RWPE2 (cell line): Measurements from ENCODE around the gene MEMO1.
"Not testable (repeated sequence)": the region's sequence is repeated elsewhere in the genome, so short reads cannot be mapped to it uniquely, and the experiment has no call there.

Experiments
- ATAC-seq: fragments of 200-7000 bp; cut with Tn5 transposase; 3 replicates; pipeline ENCODE4 v1.9.1; 2021; ENCODE audit warnings: low read depth
- DNase-seq: peaks from one replicate; pipeline ENCODE4 v3.0.0-alpha.2; 2020; ENCODE audit warnings: low spot score
- H3K27ac ChIP-seq: fragments of 450-650 bp; 2 replicates; pipeline ENCODE4 v1.5.1; 2017; ENCODE audit warnings: mild to moderate bottlenecking; ENCODE audit not compliant: poor library complexity, severe bottlenecking
- H3K27me3 ChIP-seq: fragments of 250-450 bp; sonication (Bioruptor Pico); 2 replicates; pipeline ENCODE4 v1.5.1; 2021; ENCODE audit warnings: mild to moderate bottlenecking, moderate library complexity; ENCODE audit not compliant: insufficient read depth, poor library complexity, severe bottlenecking
- H3K36me3 ChIP-seq: fragments of 250-450 bp; sonication (Bioruptor Pico); 2 replicates; pipeline ENCODE4 v1.5.1; 2020; ENCODE audit warnings: low read depth, mild to moderate bottlenecking, moderate library complexity
- H3K4me1 ChIP-seq: fragments of 250-450 bp; sonication (Bioruptor Pico); 2 replicates; pipeline ENCODE4 v1.5.1; 2021; ENCODE audit warnings: mild to moderate bottlenecking, moderate library complexity; ENCODE audit not compliant: insufficient read depth, poor library complexity, severe bottlenecking
- H3K4me3 ChIP-seq: fragments of 250-450 bp; sonication (Bioruptor Pico); 2 replicates; pipeline ENCODE4 v1.5.1; 2021; ENCODE audit warnings: mild to moderate bottlenecking, moderate library complexity; ENCODE audit not compliant: severe bottlenecking
- H3K9me3 ChIP-seq: fragments of 250-450 bp; sonication (Bioruptor Pico); 2 replicates; pipeline ENCODE4 v1.5.1; 2021; ENCODE audit warnings: mild to moderate bottlenecking, moderate library complexity; ENCODE audit not compliant: severe bottlenecking
- TF ChIP-seq, protein P1 (sequence below): fragments of 450-650 bp; IDR thresholded peaks from one replicate; pipeline ENCODE4 v1.5.1; 2017; ENCODE audit warnings: mild to moderate bottlenecking, moderate library complexity; ENCODE audit not compliant: poor library complexity, severe bottlenecking

MEMO1 gene

GRCh38 chr2:32010670-32011484, at the start of gene MEMO1:
Gene MEMO1, minus strand, starts transcription at chr2:32011008. Its CDS starts 761 bp downstream, at chr2:32010247.
- TF ChIP-seq, protein P1, sequence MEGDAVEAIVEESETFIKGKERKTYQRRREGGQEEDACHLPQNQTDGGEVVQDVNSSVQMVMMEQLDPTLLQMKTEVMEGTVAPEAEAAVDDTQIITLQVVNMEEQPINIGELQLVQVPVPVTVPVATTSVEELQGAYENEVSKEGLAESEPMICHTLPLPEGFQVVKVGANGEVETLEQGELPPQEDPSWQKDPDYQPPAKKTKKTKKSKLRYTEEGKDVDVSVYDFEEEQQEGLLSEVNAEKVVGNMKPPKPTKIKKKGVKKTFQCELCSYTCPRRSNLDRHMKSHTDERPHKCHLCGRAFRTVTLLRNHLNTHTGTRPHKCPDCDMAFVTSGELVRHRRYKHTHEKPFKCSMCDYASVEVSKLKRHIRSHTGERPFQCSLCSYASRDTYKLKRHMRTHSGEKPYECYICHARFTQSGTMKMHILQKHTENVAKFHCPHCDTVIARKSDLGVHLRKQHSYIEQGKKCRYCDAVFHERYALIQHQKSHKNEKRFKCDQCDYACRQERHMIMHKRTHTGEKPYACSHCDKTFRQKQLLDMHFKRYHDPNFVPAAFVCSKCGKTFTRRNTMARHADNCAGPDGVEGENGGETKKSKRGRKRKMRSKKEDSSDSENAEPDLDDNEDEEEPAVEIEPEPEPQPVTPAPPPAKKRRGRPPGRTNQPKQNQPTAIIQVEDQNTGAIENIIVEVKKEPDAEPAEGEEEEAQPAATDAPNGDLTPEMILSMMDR, result no peak
- ATAC-seq (peak; percentile 82), DNase-seq (peak; percentile 94)
- Histone ChIP-seq H3K27me3 (no peaks in the 10 kb centered on the region), H3K9me3 (no peaks in the 10 kb centered on the region), H3K4me3 (peak within 1 kb of the TSS; percentile 95), H3K4me1 (peaks cover 13% of the 10 kb centered on the region), H3K36me3 (no peaks in the 10 kb centered on the region), H3K27ac (peak within 1 kb of the TSS; percentile 82)

DNA sequence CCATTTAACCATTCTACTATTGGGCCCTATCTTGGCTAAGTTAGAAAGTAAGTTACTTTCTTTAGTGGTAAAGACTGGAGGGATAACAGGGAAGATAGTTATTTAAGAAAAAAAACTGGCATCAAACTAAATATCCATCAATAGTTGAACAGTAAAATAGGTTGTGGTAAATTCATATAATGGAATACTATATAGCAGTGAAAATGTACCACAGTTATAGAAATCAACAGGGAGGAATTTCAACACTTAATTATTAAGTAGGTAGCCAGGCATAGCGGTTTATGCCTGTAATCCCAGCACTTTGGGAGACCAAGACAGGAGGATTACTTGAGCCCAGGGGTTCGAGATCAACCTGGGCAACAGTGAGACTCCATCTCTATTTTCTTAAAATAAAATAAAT, 49.5 kb upstream of the MEMO1 start:
- DNase-seq (no peak), ATAC-seq (no peak)
- Histone ChIP-seq H3K27ac (no peak overlapping the region), H3K36me3 (no peaks in the 10 kb centered on the region), H3K4me3 (no peak overlapping the region), H3K9me3 (no peaks in the 10 kb centered on the region), H3K4me1 (peaks cover 4% of the 10 kb centered on the region), H3K27me3 (no peaks in the 10 kb centered on the region)
- TF ChIP-seq, protein P1, result no peak

DNA sequence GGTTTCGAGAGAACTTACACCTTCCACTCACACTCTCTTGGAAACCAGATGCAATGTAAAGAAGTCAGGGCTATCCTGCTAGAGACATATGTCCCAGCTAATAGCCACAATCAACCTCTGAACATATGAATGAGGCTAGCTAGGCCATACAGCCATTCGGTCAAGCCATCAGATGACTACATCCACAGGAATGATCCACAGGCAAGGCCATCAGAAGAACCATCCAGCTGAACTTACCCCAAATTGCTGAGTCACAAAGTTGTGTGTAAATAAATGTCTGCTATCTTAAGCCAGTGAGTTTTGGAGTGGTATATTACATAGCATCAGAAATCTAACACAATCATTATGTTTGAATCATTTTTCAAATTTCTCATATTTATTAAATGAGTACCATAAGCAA, 47.3 kb upstream of the MEMO1 start:
- DNase-seq, result no peak
- H3K4me1 ChIP-seq, result peaks cover 4% of the 10 kb centered on the region
- no peaks in the 10 kb centered on the region for H3K27me3 ChIP-seq
- H3K27ac ChIP-seq, result no peak overlapping the region
- H3K9me3 ChIP-seq, result no peaks in the 10 kb centered on the region
- TF ChIP-seq, protein P1, result no peak
- no peaks in the 10 kb centered on the region for H3K36me3 ChIP-seq
- H3K4me3 ChIP-seq, result no peak overlapping the region
- ATAC-seq, result no peak

DNA sequence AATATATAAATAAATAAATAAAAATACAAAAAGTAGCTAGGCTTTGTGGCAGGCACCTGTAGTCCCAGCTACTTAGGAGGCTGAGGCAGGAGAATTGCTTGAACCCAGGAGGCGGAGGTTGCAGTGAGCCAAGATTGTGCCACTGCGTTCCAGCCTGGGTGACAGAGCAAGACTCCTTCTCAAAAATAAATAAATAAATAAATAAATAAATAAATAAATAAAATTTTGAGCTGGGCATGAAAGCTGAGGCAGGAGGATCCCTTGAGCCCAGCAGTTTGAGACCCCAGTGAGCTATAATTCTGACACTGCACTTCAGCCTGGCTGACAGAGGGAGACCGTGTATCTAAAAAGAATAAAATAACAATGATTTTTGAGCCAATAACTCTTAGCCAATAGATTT, 43.8 kb upstream of the MEMO1 start:
- not testable (repeated sequence) for ATAC-seq

GRCh38 chr2:32051836-32052439, 41.1 kb upstream of the MEMO1 start:
- H3K4me1 ChIP-seq, result no peaks in the 10 kb centered on the region
- TF ChIP-seq, protein P1, result no peak
- H3K36me3 ChIP-seq, result no peaks in the 10 kb centered on the region
- H3K4me3 ChIP-seq, result no peak overlapping the region
- ATAC-seq, result no peak
- no peak overlapping the region for H3K27ac ChIP-seq
- DNase-seq, result no peak
- no peaks in the 10 kb centered on the region for H3K9me3 ChIP-seq
- no peaks in the 10 kb centered on the region for H3K27me3 ChIP-seq

More for the DNA sequence above, 43.8 kb upstream of the MEMO1 start:
- not testable (repeated sequence) for H3K9me3 ChIP-seq, H3K4me1 ChIP-seq, DNase-seq, H3K27me3 ChIP-seq, H3K4me3 ChIP-seq, H3K27ac ChIP-seq, H3K36me3 ChIP-seq
